Fibroblast of skin of abdomen (primary cell): ENCODE measurements around the gene PRKCH.

Experiments used
- DNase-seq: peaks from one replicate; pipeline ENCODE4 v3.0.0-alpha.2; 2013

PRKCH gene

GRCh38 chr14:61498811-61499210 is 177.4 kb downstream of the PRKCH start:
- peak; percentile 45 for DNase-seq

DNA sequence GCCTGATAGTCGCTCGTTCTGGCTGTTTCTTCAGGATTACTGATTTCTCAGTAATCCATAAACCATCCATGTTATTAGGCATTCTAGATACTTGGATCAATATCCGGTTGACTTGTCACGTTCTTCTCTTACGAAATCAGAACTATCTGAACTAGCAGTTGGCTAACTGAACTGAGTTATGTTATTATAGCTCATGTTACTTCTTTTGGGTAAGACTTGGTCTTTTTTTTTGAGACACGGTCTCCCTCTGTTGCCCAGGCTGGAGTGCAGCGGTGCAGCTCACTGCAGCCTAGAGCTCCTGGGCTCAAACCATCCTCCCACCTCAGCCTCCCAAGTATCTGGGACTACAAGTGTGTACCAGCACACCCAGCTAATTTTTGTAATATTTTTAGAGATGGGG is 178.6 kb downstream of the PRKCH start:
- no peak for DNase-seq

- no peak for DNase-seq
These were observed 180.5 kb downstream of the PRKCH start for GRCh38 chr14:61501714-61502458.

GRCh38 chr14:61502459-61503093 is 181.2 kb downstream of the PRKCH start:
- DNase-seq, result no peak

GRCh38 chr14:61503167-61503801 is 181.9 kb downstream of the PRKCH start:
- no peak for DNase-seq

- no peak for DNase-seq
These were observed 183.5 kb downstream of the PRKCH start for GRCh38 chr14:61504901-61505300.

GRCh38 chr14:61505815-61506809 is 184.7 kb downstream of the PRKCH start:
- DNase-seq, result peak; percentile 86

- no peak for DNase-seq
These were observed 187.1 kb downstream of the PRKCH start for GRCh38 chr14:61508526-61508925.

- no peak for DNase-seq
These were observed 189.6 kb downstream of the PRKCH start for GRCh38 chr14:61510736-61511557.

GRCh38 chr14:61511558-61511948 is 190.2 kb downstream of the PRKCH start:
- no peak for DNase-seq

- peak; percentile 96 for DNase-seq
These were observed 190.9 kb downstream of the PRKCH start for GRCh38 chr14:61512026-61512834.

DNA sequence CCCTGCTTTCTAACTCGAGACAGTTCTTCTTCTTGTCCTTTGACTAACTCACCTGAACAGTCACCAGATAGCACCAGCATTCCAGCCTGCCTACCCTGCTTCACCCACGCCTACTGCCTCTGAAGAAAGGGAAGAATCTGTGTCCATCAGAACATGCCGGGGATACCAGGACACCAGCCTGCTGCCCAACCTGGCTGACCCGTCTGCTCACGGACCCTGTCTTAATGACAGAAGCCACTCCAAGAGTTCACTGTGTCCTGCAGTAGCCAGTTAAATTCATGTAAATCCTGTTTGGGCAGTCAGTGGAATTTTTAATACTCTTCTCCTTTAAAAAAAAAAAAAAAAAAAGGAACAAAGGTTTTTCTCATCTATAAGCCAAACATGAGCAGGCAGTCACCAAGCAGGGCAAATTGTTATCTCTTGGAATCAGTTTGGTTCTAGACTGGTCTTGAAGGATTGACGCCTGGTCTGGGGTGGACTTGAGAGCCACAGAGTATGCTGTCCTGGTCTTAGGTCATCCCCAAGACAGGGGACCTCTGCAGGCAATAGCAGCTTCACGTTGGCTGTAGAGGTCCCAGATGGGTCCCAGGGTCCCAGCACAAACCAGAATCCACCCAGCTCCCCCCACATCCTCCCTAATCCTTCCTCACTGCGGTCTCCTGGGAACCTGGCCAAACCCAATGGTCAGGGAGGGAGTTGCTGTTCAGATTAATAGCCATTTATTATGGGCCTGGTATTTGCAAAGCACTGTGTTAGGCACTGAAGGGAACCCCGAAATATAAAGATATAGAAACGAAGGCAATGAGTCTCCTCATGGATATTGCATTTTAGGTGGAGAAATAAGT is 192.8 kb downstream of the PRKCH start:
- peak; percentile 50 for DNase-seq

- DNase-seq, result no peak
These were observed 193.5 kb downstream of the PRKCH start for GRCh38 chr14:61514927-61515326.

DNA sequence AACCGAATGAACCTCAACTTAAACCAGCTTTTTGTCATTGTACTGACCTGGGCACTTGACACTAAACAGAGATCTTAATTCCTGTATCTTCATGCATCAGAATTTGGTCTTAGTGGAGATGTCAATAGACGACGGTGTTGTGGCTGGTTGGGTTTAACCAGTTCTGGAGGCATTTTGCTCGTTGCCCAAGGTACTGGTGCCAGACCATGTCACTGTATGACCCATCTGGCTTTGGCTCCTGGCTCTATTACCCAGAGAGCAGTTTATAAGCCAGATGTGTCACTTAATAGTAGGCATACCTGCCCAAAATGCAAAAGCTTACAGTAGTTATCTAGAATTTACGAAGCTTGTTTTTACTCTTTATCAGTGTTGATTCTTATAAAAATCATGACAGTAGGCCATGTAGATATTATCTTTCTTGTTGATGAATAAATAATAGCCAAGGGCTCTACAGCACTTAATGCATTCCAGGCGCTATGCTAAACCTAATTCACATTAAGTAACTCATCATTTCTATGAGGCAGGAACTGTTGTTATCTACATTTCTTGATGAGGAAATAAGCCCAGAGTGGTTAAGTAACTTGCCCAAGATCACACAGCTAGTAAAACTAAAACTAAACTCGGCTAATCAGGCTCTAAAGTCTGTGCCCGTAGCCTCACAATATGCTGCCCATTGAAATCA is 194.2 kb downstream of the PRKCH start:
- no peak for DNase-seq

GRCh38 chr14:61516118-61516743 is 194.9 kb downstream of the PRKCH start:
- DNase-seq, result peak; percentile 40

DNA sequence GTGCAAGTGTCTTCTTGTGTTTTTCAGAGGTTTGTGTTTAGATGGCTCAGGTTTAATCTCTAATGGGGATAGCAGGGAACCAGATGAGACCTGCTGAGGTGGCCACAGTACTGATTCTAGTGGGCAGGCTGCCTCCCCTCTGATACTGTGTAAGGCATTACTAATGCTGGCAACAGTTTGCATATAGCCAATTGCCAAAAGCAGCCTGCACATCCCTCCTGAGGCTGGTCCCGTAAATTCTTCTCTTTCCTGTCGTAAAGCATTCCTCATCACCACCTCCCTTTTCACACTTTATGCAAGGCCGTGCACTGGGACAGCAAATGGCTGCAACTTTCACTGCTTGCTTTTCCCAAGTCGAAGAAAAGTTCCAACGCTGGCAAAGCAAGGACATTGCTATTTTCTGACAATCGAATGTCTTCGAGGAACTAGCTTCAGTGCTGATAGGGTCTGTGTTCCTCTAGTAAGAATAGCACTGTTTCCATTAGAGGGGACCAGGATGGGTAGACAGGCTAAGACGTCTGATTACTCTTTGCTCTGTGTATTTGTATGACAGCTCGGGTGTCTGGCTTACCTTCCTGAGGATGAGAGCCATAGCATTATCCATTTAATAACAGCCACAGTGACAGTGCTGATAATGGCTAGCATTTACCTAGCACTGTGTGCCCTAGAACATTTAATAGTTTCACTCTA is 195.7 kb downstream of the PRKCH start:
- DNase-seq, result peak; percentile 63

GRCh38 chr14:61517911-61518384 is 196.6 kb downstream of the PRKCH start:
- DNase-seq, result no peak

GRCh38 chr14:61518403-61518802 is 197.0 kb downstream of the PRKCH start:
- no peak for DNase-seq
